ENCODE results near the gene STX1B.
A peak's percentile ranks its signal among the peaks of the same experiment; 100 is the strongest.

The STX1B gene

GRCh38 chr16:31003744-31004143 is 6.7 kb downstream of the STX1B start:
- Histone ChIP-seq H3K4me1 (ENCODE audit: control insufficient read depth, insufficient read depth, low read length) (peaks cover 15% of the 10 kb centered on the region; the same call in 1 of the 2 replicates), H3K9me3 (ENCODE audit: control insufficient read depth, insufficient read depth, low read depth, low read length) (no peaks in the 10 kb centered on the region), H3K9ac (ENCODE audit: low read length) (no peak overlapping the region), H3K27ac (ENCODE audit: low read depth, low read length) (no peak overlapping the region), H3K4me3 (ENCODE audit: low read depth, low read length) (no peak overlapping the region), H3K27me3 (ENCODE audit: control insufficient read depth, insufficient read depth, low read length) (no peaks in the 10 kb centered on the region), H3K36me3 (ENCODE audit: control insufficient read depth, insufficient read depth, low read length) (no peaks in the 10 kb centered on the region)

DNA sequence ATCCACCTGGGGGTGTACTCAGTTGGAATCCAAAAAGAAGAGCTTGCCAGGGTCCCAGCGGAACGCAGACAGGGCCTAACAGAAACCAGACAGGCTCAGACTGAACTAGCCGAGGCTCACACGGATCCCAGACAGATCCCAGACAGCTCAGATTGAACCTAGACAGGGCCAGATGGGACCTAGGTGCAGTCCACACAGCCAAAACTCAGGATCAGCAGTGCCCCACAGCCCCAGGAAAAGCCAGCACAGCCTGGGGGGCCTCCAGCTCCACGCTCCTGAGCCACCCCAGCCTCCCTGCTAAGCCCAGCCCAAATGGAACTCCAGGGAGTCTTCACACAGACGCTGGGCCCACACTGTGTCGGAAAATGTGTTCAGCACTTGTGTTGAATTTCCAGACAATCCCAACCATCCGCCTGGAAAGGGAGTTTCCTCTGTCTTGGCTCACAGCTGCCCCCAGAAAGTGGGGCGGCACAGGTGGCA is 7.5 kb downstream of the STX1B start:
- peaks cover 20% of the 10 kb centered on the region for H3K4me1 ChIP-seq (ENCODE audit: control insufficient read depth, insufficient read depth, low read length)
- H3K4me3 ChIP-seq (ENCODE audit: low read depth, low read length), result no peak overlapping the region
- H3K9ac ChIP-seq (ENCODE audit: low read length), result no peak overlapping the region

DNA sequence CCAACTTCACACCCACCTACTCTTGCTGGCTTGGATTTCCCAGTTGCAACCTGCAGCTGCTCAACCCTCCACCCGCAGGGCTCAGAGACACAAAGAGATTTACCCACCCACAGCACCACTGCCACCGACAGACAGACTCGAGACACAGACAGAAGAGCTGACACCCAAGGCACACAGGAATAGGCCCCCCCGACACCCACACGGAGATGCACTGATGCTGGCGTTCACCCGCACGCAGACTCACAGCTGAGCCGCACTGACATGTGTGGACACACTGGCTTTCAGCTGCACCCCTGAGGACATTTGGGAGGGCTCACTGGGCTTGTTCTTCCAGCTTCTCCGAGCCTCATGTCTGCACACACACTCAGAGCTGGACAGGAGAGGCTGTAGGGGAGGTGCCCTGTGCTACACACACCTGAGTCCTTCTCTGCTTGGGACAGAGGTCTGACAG is 8.2 kb downstream of the STX1B start:
- Histone ChIP-seq H3K36me3 (ENCODE audit: control insufficient read depth, insufficient read depth, low read length) (no peaks in the 10 kb centered on the region), H3K4me1 (ENCODE audit: control insufficient read depth, insufficient read depth, low read length) (peaks cover 23% of the 10 kb centered on the region), H3K9ac (ENCODE audit: low read length) (no peak overlapping the region), H3K9me3 (ENCODE audit: control insufficient read depth, insufficient read depth, low read depth, low read length) (no peaks in the 10 kb centered on the region), H3K27me3 (ENCODE audit: control insufficient read depth, insufficient read depth, low read length) (peaks cover 13% of the 10 kb centered on the region), H3K4me3 (ENCODE audit: low read depth, low read length) (no peak overlapping the region), H3K27ac (ENCODE audit: low read depth, low read length) (no peak overlapping the region)

More for the DNA sequence above, 7.5 kb downstream of the STX1B start:
- Histone ChIP-seq H3K27ac (ENCODE audit: low read depth, low read length) (no peak overlapping the region), H3K27me3 (ENCODE audit: control insufficient read depth, insufficient read depth, low read length) (peaks cover 7% of the 10 kb centered on the region), H3K36me3 (ENCODE audit: control insufficient read depth, insufficient read depth, low read length) (no peaks in the 10 kb centered on the region), H3K9me3 (ENCODE audit: control insufficient read depth, insufficient read depth, low read depth, low read length) (no peaks in the 10 kb centered on the region)

DNA sequence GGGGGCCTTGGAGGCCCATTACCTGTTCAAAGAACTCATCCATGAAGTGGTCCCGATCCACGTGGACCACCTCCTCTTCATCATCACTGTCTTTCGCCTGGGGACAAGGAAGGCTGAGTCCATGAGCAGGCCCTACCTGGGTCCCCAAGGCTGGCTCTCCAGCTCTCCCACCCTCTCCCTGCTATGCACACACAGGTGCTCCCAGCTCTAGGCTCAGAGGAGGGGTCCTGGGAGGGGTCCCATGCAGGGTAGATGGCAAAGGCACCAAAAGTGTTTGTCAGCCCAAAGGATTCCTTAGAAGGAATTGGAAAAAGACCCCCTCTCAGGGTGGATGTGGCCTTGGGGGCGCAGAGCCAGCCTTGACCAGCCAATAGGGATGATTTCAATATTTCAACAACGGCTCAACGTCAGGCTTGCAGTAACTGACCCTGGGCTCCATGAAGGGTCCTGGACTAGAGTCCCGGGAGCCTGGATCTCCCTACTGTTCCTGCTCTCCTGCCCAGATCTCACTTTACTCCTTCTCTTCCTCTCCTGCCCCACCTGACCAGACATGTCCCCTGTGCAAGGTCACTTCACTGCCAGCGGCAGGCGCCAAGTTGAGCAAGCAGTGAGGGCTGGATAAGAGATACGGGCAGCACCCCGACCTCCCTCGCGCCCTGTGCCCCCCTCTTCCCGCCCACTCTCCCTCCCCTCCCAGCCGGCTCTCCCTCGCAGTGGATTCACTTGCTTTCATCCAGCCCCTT is 8.8 kb downstream of the STX1B start:
- Histone ChIP-seq H3K27me3 (ENCODE audit: control insufficient read depth, insufficient read depth, low read length) (peaks cover 13% of the 10 kb centered on the region), H3K9ac (ENCODE audit: low read length) (no peak overlapping the region), H3K27ac (ENCODE audit: low read depth, low read length) (no peak overlapping the region), H3K36me3 (ENCODE audit: control insufficient read depth, insufficient read depth, low read length) (no peaks in the 10 kb centered on the region), H3K9me3 (ENCODE audit: control insufficient read depth, insufficient read depth, low read depth, low read length) (no peaks in the 10 kb centered on the region), H3K4me1 (ENCODE audit: control insufficient read depth, insufficient read depth, low read length) (peaks cover 20% of the 10 kb centered on the region), H3K4me3 (ENCODE audit: low read depth, low read length) (no peak overlapping the region)

- H3K36me3 ChIP-seq (ENCODE audit: control insufficient read depth, insufficient read depth, low read length), result no peaks in the 10 kb centered on the region
- no peak overlapping the region for H3K27ac ChIP-seq (ENCODE audit: low read depth, low read length)
- H3K27me3 ChIP-seq (ENCODE audit: control insufficient read depth, insufficient read depth, low read length), result peaks cover 13% of the 10 kb centered on the region
- H3K4me1 ChIP-seq (ENCODE audit: control insufficient read depth, insufficient read depth, low read length), result peaks cover 15% of the 10 kb centered on the region
- H3K4me3 ChIP-seq (ENCODE audit: low read depth, low read length), result no peak overlapping the region
- H3K9me3 ChIP-seq (ENCODE audit: control insufficient read depth, insufficient read depth, low read depth, low read length), result no peaks in the 10 kb centered on the region
- no peak overlapping the region for H3K9ac ChIP-seq (ENCODE audit: low read length)
Measured at GRCh38 chr16:31000671-31001382, 9.6 kb downstream of the STX1B start.

DNA sequence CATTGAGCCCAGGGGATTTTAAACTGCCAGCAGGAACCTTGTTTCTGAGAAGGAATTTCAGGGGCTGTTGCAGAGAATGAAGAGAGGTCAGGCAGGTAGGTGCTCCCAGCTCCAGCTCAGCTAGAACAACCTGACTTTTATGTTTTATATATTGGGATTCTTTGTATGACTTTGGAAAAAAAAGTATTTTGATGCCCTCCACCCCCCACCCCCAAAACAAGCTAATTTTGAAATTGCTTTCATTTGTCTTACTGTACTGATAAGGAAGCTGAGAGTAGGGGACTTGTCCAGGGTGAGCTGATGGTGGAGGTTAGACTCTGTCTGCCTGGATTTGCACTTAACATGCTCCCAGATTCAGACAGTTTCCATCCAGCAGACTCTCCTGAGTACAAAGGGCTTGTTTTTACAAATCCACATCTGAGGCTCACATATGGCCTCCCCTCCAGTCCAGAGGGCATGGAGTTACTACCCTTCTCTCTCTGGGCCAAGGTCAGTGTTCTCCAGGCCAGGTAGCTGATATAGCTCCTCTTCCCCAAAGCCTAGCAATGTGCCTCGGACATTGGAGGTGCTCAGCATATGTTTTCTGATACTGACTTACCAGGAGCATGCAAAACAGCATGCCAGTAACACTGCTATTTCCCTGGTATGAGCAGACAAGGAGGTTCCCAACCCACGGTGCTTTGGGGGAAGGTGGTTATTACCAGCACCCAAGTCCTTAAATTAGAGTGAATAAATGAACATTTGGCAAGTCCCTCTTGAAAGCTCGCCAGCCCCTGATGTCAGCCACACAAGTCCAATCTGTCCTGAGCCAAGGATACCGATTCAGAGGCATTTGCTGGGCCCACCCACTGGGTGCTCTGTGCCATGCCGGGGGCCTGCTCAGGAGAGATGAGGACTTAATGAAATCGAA is 11.3 kb downstream of the STX1B start:
- H3K9me3 ChIP-seq (ENCODE audit: control insufficient read depth, insufficient read depth, low read depth, low read length), result no peaks in the 10 kb centered on the region
- H3K9ac ChIP-seq (ENCODE audit: low read length), result no peak overlapping the region
- H3K27me3 ChIP-seq (ENCODE audit: control insufficient read depth, insufficient read depth, low read length), result peaks cover 13% of the 10 kb centered on the region
- no peak overlapping the region for H3K4me3 ChIP-seq (ENCODE audit: low read depth, low read length)
- H3K27ac ChIP-seq (ENCODE audit: low read depth, low read length), result no peak overlapping the region
- peaks cover 13% of the 10 kb centered on the region for H3K4me1 ChIP-seq (ENCODE audit: control insufficient read depth, insufficient read depth, low read length)
- no peaks in the 10 kb centered on the region for H3K36me3 ChIP-seq (ENCODE audit: control insufficient read depth, insufficient read depth, low read length)

DNA sequence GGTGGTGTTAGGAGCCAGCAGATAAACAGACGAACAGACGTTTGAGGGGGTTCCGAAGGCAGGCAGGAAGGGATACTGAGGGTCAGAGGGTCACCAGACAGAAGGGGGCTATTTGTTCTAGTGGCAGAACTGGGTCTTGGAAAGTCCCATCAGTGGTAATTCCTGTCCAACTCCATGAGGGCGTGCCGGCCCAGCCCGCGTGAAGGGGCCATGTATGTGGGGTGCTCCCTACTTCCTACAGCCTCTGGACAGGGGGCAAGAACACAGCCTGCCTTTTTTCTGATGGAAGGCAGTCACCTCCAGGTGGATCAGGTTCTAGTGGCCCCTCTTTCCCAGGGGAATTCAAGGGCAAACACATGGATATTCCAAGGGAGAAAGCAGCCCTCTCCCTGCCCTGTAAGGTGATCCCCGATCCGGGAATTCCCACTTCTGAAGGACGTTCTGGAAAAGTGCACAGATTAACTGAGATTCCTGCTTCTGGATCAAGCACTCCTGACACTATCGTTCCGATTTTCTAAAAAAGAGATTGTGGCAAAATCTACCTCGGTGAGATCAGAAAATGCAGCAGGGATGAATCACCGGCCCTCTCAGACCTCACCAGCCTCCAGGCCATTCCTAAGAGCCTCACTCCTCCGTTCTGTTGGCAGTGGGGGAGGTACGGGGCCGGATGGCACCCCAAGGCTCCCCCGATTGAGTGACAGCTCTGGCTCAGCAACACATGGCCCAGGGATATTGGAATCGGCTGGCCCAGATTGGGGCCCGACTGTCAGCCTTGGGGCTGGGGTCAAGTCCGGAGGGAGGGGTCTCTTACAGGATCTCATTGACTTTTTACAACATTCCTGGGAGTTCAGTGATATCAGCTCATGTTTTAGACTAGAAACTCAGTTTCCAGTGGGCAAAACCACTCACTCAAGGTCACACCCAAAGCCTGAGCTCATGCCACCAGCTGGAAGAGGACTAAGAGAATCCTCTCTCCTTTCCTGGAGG is 12.4 kb downstream of the STX1B start:
- Histone ChIP-seq H3K4me3 (ENCODE audit: low read depth, low read length) (peak overlapping the region; percentile 69), H3K9ac (ENCODE audit: low read length) (peak overlapping the region; percentile 55), H3K36me3 (ENCODE audit: control insufficient read depth, insufficient read depth, low read length) (no peaks in the 10 kb centered on the region), H3K27ac (ENCODE audit: low read depth, low read length) (no peak overlapping the region), H3K9me3 (ENCODE audit: control insufficient read depth, insufficient read depth, low read depth, low read length) (no peaks in the 10 kb centered on the region), H3K27me3 (ENCODE audit: control insufficient read depth, insufficient read depth, low read length) (peaks cover 13% of the 10 kb centered on the region), H3K4me1 (ENCODE audit: control insufficient read depth, insufficient read depth, low read length) (peaks cover 13% of the 10 kb centered on the region)

- H3K9ac ChIP-seq (ENCODE audit: low read length), result peak overlapping the region; percentile 45
- H3K4me3 ChIP-seq (ENCODE audit: low read depth, low read length), result peak overlapping the region; percentile 69
- no peaks in the 10 kb centered on the region for H3K9me3 ChIP-seq (ENCODE audit: control insufficient read depth, insufficient read depth, low read depth, low read length)
- peaks cover 13% of the 10 kb centered on the region for H3K4me1 ChIP-seq (ENCODE audit: control insufficient read depth, insufficient read depth, low read length)
- peaks cover 13% of the 10 kb centered on the region for H3K27me3 ChIP-seq (ENCODE audit: control insufficient read depth, insufficient read depth, low read length)
- H3K36me3 ChIP-seq (ENCODE audit: control insufficient read depth, insufficient read depth, low read length), result 0 out of 2 replicates have a peak, but pooled peaks cover 2% of the 10 kb centered on the region
- no peak overlapping the region for H3K27ac ChIP-seq (ENCODE audit: low read depth, low read length)
Measured at GRCh38 chr16:30996985-30997724, 13.3 kb downstream of the STX1B start.

- peak overlapping the region; percentile 65 for H3K4me3 ChIP-seq (ENCODE audit: low read depth, low read length)
- 0 out of 2 replicates have a peak, but pooled peaks cover 2% of the 10 kb centered on the region for H3K36me3 ChIP-seq (ENCODE audit: control insufficient read depth, insufficient read depth, low read length)
- no peak overlapping the region for H3K27ac ChIP-seq (ENCODE audit: low read depth, low read length)
- peaks cover 13% of the 10 kb centered on the region for H3K4me1 ChIP-seq (ENCODE audit: control insufficient read depth, insufficient read depth, low read length)
- H3K27me3 ChIP-seq (ENCODE audit: control insufficient read depth, insufficient read depth, low read length), result peaks cover 13% of the 10 kb centered on the region
- H3K9me3 ChIP-seq (ENCODE audit: control insufficient read depth, insufficient read depth, low read depth, low read length), result no peaks in the 10 kb centered on the region
- peak overlapping the region; percentile 10 for H3K9ac ChIP-seq (ENCODE audit: low read length)
Measured at GRCh38 chr16:30996324-30996984, 14.0 kb downstream of the STX1B start.
